SH-SY5Y (cell line): ENCODE measurements around the gene GABRB3.

Experiments used
- GATA2 ChIP-seq: IDR thresholded peaks from 2 replicates; pipeline ENCODE4 v1.6.1; 2011; ENCODE audit warnings: mild to moderate bottlenecking, low read depth, low read length
- GATA3 ChIP-seq: IDR thresholded peaks from 2 replicates; pipeline ENCODE4 v1.6.1; 2011; ENCODE audit warnings: low read depth, mild to moderate bottlenecking, low read length, moderate library complexity

DNA sequence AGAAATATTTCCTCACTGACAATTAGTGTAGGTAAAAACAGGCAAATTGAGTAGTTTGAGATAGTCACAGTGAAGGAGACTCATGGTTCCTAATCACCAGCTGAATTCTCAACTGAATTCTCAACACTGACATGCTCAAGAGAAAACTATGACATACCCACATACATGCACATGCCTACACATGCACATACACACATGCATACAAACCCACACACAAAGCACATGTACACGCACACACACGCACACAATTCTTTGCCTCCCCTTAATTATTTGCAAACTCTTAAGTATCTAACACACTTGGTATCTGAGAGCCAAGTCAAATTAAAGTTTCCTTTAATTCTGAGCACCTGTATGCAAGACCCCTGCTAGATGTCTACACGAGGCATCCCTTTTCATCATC, 111.8 kb downstream of the GABRB3 start:
- no peak for TF ChIP-seq GATA3
- TF ChIP-seq GATA2, result no peak
